HFFc6 (cell line): ENCODE measurements around the gene ADA. TPM values are rescaled to one million over a fixed set of nuclear protein-coding genes. Genes with fewer than 3 reads are reported as not detected.

Source experiments
- DNase-seq: peaks from one replicate; pipeline ENCODE4 v3.0.0-alpha.2; 2018
- H3K27ac Mint-ChIP-seq: 2 replicates; pipeline ENCODE4 v1.8.0; 2020; ENCODE audit warnings: mild to moderate bottlenecking, mixed read lengths
- H3K27me3 Mint-ChIP-seq: 2 replicates; pipeline ENCODE4 v1.8.0; 2021; ENCODE audit warnings: mild to moderate bottlenecking, moderate library complexity, mixed read lengths; ENCODE audit not compliant: insufficient read depth
- H3K36me3 Mint-ChIP-seq: 2 replicates; pipeline ENCODE4 v1.8.0; 2021; ENCODE audit warnings: low read depth, mixed read lengths
- H3K4me1 Mint-ChIP-seq: 2 replicates; pipeline ENCODE4 v1.8.0; 2020; ENCODE audit warnings: low read depth, mixed read lengths
- H3K4me3 Mint-ChIP-seq: 2 replicates; pipeline ENCODE4 v1.8.0; 2020; ENCODE audit warnings: mild to moderate bottlenecking, moderate library complexity, mixed read lengths
- H3K9me3 Mint-ChIP-seq: 2 replicates; pipeline ENCODE4 v1.8.0; 2020; ENCODE audit warnings: mild to moderate bottlenecking, mixed read lengths
- total RNA-seq, 6 experiments: library from RNA; stranded (reverse); fragmentation: NEBNext Ultra II Directional; extraction: Animal tissue kit (Norgen Biotek cat#: 25700); gene quantifications; 2 replicates in 1 of 6; 3 replicates in 5 of 6; pipeline ENCODE4 v1.2.3, GENCODE V29; 2021
- TF ChIP-seq, protein P1 (sequence below): fragments of 200-600 bp; sonication (generic); IDR thresholded peaks from 2 replicates; pipeline ENCODE4 v1.5.0; 2021; ENCODE audit warnings: antibody characterized with exemption, mild to moderate bottlenecking

ADA gene
- total RNA-seq, 6 experiments from 2014 or later, result 11.0 to 15.9 (median 12.7) TPM

GRCh38 chr20:44603327-44603726 lies 48.2 kb downstream of the ADA start:
- TF ChIP-seq, protein P1, sequence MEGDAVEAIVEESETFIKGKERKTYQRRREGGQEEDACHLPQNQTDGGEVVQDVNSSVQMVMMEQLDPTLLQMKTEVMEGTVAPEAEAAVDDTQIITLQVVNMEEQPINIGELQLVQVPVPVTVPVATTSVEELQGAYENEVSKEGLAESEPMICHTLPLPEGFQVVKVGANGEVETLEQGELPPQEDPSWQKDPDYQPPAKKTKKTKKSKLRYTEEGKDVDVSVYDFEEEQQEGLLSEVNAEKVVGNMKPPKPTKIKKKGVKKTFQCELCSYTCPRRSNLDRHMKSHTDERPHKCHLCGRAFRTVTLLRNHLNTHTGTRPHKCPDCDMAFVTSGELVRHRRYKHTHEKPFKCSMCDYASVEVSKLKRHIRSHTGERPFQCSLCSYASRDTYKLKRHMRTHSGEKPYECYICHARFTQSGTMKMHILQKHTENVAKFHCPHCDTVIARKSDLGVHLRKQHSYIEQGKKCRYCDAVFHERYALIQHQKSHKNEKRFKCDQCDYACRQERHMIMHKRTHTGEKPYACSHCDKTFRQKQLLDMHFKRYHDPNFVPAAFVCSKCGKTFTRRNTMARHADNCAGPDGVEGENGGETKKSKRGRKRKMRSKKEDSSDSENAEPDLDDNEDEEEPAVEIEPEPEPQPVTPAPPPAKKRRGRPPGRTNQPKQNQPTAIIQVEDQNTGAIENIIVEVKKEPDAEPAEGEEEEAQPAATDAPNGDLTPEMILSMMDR, result 0 out of 2 replicates have a peak, but pooled peaks have one; percentile 27
- H3K36me3 Mint-ChIP-seq, result 0 out of 2 replicates have a peak, but pooled peaks cover 4% of the 10 kb centered on the region
- H3K4me3 Mint-ChIP-seq, result no peak overlapping the region
- H3K27me3 Mint-ChIP-seq, result no peaks in the 10 kb centered on the region; the same call in 1 of the 2 replicates
- H3K4me1 Mint-ChIP-seq, result peaks cover 38% of the 10 kb centered on the region
- H3K27ac Mint-ChIP-seq, result no peak overlapping the region
- no peak for DNase-seq
- no peaks in the 10 kb centered on the region for H3K9me3 Mint-ChIP-seq

DNA sequence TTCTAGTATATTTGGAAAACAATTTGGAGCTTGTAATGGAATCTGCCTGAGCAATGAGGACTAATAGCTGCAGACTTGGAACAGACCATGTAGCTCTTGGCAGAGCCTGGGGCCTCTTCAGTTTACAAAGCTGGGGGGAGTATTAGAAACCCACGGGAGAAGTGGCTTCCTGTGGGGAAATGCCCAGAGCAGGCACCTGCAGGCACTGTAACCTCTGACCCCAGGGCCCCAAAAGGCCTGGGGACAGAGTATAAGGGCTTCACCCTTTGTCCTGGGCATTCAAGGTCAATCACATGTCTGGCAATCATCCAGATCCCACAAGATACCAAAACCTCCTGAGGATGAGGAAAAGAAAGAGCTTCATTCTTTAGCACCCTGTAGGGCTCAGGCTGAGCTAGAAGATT lies 49.7 kb downstream of the ADA start:
- TF ChIP-seq, protein P1, result no peak
- H3K27me3 Mint-ChIP-seq, result no peaks in the 10 kb centered on the region; the same call in 1 of the 2 replicates
- H3K9me3 Mint-ChIP-seq, result no peaks in the 10 kb centered on the region
- peak overlapping the region; percentile 67 for H3K27ac Mint-ChIP-seq
- peak overlapping the region; percentile 48 for H3K4me3 Mint-ChIP-seq
- peaks cover 44% of the 10 kb centered on the region for H3K4me1 Mint-ChIP-seq
- peak; percentile 32 for DNase-seq
- H3K36me3 Mint-ChIP-seq, result 0 out of 2 replicates have a peak, but pooled peaks cover 1% of the 10 kb centered on the region

DNA sequence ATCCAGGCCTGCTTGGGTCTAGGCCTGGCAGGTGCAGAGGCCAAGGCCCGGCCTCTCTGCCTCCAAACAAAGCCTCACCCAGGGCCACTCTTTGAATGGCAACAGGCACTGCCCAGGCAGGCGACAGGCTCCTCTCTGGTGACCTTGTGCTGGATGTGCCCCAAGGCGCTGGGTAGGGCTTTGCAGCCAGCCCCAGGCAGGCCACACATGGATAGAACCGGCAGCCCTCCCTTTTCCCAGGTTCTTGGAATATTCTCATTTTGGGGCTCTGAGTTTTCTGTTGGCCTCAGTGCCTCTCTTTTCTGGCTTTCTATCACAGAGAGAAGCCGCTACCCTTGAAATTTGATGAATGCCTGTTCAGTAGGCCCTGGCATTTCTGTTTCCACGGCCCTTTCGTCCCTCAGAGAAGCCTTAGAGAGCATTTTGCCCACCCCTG lies 50.2 kb downstream of the ADA start:
- H3K4me1 Mint-ChIP-seq, result peaks cover 44% of the 10 kb centered on the region
- H3K36me3 Mint-ChIP-seq, result no peaks in the 10 kb centered on the region
- TF ChIP-seq, protein P1, result no peak
- H3K9me3 Mint-ChIP-seq, result no peaks in the 10 kb centered on the region
- H3K27ac Mint-ChIP-seq, result peak overlapping the region; percentile 67
- no peaks in the 10 kb centered on the region; the same call in 1 of the 2 replicates for H3K27me3 Mint-ChIP-seq
- no peak overlapping the region for H3K4me3 Mint-ChIP-seq
- DNase-seq, result no peak

DNA sequence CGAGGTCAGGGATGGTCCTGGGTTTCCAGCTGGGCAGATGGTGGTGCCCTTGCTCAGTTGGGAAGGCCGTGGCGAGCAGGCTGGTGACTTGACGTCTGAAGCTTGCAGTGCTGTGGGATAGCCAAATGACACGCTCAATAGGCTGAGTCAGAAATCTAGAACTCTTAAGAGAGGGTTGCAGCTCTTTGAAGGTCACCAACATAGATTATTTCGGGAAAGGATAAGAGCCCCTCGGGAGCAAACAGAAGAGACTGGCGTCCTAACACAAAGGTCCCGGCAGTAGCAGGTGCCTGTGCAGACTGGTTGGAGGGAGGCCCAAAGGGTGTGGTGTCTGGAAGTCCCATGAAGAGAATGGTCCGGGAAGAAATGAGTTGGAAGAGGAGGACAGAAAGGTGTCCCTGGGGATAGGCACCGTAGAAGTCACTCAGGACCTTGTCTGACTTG lies 50.7 kb downstream of the ADA start:
- H3K36me3 Mint-ChIP-seq, result no peaks in the 10 kb centered on the region
- DNase-seq, result no peak
- H3K9me3 Mint-ChIP-seq, result no peaks in the 10 kb centered on the region
- TF ChIP-seq, protein P1, result no peak
- no peaks in the 10 kb centered on the region; the same call in 1 of the 2 replicates for H3K27me3 Mint-ChIP-seq
- H3K27ac Mint-ChIP-seq, result no peak overlapping the region
- peaks cover 49% of the 10 kb centered on the region for H3K4me1 Mint-ChIP-seq
- H3K4me3 Mint-ChIP-seq, result no peak overlapping the region

DNA sequence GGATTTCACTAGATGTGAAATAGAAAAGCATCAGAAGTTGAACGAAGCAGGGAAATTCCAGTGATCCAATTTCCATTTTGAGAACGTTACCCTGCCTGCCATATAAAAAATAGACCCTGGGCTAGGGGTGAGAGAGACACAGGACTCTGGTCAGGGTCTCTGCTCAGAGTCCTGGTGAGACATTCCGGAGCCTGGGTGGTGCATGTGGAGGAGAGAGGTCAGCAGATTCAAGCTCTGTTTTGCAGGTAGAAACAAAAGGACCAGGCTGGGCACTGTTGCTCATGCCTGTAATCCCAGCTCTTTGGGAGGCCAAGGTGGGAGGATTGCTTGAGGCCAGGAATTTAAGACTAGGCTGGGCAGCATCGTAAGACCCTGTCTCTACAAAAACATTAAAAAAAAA lies 51.2 kb downstream of the ADA start:
- no peak for DNase-seq
- no peaks in the 10 kb centered on the region for H3K36me3 Mint-ChIP-seq
- no peaks in the 10 kb centered on the region; the same call in 1 of the 2 replicates for H3K27me3 Mint-ChIP-seq
- H3K9me3 Mint-ChIP-seq, result no peaks in the 10 kb centered on the region
- peaks cover 49% of the 10 kb centered on the region for H3K4me1 Mint-ChIP-seq
- no peak overlapping the region for H3K27ac Mint-ChIP-seq
- TF ChIP-seq, protein P1, result no peak
- H3K4me3 Mint-ChIP-seq, result no peak overlapping the region
